HG03571 (cell line): Measurements from ENCODE around the gene FARP1.
"Not testable (repeated sequence)": the region's sequence is repeated elsewhere in the genome, so short reads cannot be mapped to it uniquely, and the experiment has no call there.

Experiments used
- ATAC-seq: cut with Tn5 transposase; IDR thresholded peaks from one replicate; pipeline ENCODE4 v1.9.1; 2021; ENCODE audit not compliant: unreplicated experiment

Gene FARP1

DNA sequence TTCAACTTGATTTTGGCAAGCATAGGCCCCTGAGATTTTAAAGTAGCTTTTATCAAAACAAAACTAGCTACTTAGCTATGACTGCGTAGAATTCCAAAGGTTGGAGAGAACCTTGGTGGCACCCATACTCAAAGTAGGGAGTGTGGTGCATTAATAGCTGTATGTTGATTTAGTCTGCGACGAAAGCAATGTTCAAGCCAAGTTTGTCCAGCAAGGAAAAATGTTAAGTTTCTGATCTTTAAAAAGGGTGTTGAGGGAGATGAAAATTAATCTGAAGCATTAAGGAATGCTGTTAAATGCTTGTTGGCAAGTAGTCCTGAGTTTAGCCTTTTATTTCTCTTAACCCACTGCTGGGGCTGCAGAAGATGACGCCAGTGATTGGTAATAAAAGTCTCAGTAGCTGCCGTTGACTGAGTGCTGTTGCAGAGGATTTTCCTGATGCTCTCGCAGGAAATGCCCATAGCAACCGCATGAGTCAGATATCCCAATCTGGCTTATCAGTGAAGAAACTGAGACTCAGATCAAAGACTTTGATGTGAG lies 110.1 kb downstream of the FARP1 start:
- no peak for ATAC-seq

DNA sequence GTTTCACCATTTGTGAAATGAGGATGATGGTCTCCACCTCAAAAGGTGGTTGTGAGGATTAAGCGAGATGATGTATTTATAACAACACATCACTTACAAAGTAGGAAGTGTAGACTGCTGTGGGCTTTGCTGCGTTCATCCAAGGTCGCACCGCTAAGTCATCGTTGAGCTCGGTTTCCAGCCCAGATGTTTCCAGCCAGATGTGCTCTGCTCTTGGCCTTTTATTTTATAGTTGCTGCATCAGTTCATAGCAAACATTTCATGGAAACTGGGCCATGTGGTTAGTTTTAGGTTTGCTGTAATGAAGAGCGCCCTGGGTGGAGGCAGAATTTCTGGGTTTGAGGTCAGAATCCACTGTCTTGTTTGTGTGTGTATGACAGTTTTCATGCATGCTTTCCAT lies 110.6 kb downstream of the FARP1 start:
- ATAC-seq, result no peak

DNA sequence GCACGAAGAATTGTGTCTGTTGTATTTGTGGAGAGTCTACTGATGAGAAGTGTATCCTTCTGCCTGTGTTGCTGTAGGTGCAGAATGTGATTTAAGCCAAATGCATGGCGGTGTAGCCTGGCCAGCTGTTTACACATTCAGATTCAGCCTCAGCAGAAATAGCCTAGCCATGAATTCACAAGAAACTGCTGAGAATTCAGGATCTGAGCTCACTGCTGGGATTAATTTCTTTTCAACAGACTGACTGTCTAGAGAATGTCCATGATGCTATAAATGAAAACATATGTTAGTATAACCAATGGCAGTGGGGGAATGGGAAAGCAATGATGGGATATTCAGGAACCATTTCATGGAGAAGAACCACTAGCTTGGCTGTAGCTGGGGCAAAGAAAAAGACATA lies 111.6 kb downstream of the FARP1 start:
- no peak for ATAC-seq

DNA sequence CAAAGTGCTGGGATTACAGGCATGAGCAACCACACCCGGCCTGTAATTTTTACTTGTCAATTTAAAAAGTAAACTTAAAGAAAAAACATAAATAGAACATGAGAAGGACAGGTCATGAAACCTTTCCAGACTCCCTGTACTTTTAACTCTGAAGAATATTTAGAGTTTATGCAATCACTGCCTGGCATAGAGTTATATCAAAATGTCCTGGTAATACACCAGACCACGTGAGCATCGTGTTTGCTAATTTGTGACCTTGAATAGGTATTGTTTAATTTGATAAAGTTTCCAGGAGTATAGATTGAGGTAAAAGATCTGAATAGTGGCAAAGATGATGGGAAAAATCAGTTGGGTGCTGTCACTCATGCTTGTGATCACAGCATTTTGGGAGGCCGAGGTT lies 115.3 kb downstream of the FARP1 start:
- no peak for ATAC-seq

DNA sequence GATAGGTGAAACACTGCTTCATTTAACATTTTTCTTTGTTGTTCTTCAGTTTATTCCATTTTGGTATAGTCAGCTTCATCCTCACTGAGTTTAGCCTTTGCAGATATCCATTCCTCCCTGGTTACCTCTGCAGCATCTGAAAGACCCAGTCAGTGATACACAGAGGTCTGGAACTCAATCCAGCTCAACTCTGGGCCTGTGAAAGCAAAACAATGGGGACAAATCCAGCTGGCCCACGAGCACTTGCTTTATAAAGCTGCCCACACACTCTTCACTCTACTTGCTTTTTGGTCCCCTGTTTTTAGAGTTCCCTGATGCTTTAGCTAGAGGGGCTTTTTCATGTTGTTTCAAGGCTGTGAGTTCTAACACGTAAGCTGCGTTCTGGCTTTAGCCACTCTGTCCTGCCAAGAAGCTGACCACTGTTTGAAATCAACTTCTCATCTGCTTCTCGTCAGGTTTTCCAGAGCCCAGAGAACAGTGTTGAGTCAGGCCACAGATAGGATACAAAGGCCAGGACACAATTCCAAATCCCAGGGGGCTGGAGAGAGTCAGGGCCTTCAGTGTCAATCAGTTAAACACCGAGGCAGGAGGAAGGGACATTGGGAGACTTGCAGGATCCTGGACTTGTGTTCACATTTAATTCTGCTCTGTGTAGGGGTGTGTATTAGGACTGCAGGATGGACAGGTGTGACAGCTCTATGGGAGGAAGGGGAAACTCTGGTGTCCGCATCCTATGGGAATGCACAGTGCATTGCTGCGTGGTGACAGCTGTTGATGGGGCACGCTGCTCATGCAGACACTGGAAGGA lies 117.7 kb downstream of the FARP1 start:
- ATAC-seq, result no peak

DNA sequence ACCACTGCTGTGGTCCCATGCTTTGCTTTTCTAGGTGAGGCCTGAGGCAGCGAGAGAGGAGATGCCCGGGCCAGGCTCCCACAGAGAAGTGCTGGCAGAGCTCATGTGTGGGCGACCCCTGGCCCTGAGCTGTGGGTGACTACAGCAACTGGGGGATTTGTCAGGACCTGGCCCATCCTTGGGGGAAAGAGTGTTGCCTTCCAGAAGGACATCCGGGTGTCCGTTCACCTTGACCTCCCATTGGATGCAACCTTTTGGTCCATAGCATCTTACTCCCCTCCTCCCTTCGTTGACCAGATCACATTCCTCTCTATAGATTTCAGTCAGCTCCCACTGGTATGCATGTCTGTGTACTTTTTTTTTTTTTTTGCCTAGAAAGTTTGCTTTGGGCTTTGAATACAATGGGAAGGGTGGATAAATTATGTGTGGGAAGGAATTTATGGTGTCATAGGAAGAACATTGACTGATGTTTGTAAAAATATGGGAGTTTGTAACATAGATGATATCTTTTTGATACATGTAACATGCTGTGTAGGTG lies 118.3 kb downstream of the FARP1 start:
- no peak for ATAC-seq

DNA sequence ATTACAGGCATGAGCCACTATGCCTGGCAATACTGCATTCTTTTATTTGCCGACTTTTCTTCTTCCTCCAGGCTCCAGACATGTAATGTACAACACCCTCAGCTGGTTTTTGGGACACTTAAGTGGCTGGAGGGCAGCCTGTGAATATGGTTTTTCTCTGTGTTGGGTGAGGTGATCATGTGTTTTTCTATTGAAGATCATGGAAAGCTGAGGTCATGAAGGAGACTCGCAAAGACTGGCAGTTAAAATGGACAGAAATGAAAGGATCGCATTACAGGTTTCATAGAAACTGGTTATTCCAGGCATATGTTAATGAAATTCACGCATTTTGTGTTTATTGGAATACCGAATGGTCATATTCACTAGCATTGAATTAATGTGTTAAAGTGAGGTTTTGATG lies 119.4 kb downstream of the FARP1 start:
- ATAC-seq, result no peak

DNA sequence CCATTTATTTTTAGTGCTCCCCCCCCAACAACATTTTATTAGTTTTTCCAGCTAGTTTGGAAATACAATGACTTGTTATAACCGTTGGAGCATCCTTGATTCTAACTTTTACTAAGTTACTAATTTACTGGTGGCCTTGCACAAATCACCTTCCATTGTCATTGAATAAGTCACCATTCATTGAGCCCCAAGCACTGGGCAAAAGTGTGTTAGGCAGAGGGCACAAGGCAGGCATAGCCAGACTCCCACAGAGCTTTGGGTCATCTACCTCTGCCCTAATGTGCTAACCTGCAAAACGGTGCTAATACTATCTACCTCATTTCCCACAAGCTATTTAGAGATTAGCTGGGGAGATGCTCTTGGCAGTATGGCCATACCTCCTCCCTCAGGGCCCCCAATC lies 120.9 kb downstream of the FARP1 start:
- ATAC-seq, result no peak

DNA sequence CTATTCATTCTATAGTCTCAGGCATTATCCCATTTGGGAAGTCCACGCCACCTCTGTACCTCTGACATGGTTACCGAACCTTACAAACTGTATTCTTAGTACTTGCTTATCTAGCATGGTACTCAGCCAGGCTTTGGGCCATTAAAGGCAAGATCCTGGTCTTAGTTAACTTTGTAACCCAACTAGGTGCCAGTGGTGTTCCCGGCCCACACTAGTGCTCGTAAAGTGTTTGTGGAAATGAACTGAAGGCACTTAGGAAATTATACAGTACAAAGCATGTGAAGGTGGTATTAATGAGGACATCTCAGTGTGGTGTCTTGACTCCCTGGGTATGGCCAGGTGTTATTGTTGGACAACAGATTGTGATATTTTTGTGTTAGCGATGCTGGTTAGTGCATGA lies 122.0 kb downstream of the FARP1 start:
- no peak for ATAC-seq

DNA sequence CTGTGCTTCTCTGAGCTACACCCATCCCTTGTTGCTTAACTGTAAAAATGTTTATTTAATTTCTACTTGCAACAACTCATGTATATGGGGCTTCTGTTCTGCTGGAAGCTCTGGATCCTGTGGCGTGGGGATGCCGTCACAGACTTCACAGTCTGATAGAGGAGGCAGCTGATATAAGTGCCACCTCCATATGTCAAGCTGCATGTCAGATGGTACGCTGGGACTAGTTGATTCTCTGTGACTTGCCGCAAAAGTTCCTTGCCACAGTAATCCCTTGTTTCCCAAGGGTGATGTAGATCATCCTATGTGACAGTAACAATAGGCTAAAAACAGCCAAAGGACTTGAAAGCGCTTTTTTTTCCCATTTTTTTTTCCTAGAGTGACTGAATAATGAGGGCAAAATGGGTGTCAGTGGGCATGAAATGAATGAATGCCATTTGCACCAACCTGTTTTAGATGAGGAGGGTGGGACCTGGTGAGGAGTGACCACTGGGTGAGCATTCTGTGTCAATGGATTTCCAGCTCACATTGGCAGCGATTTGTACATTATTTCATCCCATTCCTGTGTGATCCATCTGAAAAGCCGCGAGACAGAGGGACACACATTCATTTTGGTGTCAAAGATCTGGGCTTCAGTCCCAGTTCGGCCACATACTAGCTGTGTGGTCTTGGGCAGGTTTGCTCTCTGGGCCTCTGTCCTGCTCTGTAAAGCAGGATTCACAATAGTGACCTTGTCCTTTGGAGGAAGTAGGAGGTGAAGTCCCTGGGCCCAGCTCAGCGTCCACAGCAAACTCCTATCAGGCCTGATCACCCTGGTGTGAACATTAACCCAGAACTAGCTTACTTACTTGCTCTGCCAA lies 123.0 kb downstream of the FARP1 start:
- no peak for ATAC-seq

DNA sequence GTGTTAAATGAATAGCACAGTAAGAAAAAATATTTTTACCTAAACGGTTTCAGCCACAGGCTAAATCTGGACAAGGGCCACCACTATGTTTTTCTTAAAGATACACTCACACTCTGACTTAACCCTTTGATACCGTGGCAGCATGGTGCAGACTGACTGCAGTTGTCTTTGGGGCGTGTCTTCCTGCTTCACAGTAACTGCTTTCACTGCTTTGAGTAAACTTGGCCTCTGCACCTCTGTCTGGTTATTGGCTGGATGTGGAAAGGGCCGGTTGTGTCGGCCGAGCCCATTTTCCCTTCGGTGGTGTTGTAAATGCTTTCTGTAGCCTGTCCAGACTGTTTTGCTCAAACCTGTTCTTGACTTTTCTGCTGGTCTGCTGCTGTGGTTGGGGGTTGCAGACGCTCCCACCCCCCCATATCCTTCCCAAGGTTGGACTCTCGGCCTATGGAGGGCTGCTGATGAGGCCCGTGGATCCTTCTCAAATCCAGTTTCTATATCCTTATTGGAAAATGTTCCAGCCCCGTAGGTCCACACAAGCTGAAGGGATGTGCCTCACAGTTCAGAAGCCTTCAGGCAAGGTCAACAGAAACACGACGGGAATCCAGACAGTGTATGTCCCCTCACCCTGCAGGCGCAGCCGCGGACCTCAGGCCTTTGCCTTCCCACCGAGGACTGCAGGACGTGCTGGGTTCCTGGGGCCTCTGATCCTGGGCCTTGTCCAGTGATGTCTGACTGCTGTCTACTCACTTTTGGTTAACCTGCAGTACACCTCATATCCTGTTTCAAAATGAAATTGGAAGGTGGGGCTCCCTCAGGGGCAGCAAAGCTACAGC lies 124.4 kb downstream of the FARP1 start:
- peak; percentile 79 for ATAC-seq

DNA sequence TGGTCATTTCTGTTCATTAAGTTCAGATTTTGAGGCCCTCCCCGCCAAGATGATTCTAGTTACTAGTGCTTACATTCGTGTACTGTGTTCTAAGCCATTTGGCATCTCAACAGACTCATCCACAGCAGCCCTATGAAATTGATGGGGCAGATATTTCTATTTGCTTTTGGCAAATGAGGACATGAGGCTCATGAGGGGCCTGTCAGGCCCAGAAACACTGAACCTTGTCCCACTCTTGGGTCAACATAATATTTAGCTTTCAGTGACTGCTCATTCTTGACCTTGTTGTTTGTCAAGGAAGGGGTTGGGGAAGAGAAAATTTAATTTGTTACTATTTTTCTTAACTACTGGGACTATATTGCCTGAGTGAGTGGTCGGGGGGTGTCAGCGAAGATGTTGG lies 126.5 kb downstream of the FARP1 start:
- no peak for ATAC-seq

DNA sequence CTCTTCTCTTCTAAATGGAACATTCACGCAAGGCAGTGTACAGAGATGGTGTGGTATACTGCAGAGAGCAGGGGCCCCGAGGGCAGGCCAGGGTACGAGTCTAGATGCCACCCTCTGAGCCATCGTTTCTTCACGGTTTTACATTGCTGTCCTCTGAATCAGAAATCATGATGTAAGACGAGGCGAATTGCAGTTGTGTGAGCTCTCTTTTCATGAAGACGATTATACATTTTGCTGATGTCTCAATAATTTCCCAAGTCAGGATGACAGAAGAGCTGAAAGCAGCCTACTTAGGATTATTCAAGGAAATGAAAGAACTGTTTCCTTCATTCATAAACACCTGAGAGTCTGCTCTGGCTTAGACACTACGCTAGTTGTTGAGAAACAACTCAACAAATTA lies 127.9 kb downstream of the FARP1 start:
- no peak for ATAC-seq

DNA sequence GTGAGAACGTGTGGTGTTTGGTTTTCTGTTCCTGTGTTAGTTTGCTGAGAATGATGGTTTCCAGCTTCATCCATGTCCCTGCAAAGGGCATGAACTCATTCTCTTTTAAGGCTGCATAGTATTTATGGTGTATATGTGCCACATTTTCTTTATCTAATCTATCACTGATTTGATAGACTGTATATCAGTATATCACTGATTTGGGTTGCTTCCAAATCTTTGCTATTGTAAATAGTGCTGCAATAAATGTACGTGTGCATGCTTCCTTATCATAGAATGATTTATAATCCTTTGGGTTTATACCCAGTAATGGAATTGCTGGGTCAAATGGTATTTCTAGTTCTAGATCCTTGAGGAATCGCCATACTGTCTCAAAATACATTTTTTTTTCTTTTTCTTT lies 128.8 kb downstream of the FARP1 start:
- ATAC-seq, result not testable (repeated sequence)

DNA sequence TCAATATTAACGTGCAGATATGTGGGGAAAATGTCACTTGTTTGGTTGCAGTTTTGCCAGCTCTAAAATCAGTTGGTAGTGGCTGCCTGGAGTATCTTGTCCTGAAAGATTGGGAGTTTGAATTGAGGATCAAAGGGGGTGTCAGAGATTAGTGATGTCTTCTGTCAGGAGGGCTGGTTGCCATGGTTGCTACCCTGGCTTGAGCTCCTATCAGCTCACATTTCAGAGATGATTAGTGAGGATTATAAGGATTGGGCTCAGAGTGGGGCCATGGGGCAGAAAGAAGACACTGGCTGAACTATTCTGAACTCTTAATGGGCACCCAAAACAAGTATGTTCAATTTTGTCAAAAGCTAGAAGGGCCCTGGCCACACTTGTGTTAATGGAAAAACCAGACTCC lies 129.7 kb downstream of the FARP1 start:
- no peak for ATAC-seq

DNA sequence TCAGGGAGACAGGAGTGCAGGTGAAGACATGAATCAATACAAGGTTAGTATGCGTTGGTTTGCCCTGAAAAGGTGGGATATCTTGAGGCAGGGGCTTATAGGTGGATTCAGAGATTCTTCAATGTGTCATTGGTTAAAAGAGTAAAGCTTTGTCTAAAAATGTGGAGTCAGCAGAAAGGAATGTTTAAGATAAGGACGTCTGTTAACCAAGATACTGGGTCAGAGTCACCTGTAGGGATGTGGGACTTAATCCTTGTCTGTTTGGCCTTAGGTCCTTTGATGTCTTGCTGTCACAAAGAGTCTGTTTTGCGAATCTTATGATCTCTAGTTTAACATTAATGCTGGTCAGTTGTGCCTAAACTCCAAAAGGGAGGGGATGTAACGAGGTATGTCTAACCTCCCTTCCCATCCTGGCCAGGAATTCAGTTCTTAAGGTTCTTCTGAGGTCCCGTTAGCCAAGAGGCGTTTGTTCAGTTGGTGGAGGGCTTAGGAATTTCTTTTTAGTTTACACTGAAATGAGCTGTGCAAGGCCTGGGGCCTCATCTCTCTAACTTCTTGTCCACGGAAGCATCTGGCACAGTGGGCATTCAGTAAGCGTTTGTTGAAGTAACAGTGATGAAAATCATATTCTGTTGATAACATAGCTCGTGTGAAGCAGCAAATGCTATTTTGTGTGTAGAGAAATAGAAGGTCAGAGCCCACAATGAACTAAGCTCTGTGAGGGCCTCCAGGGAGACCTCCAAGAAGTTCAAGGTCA lies 130.4 kb downstream of the FARP1 start:
- ATAC-seq, result no peak

DNA sequence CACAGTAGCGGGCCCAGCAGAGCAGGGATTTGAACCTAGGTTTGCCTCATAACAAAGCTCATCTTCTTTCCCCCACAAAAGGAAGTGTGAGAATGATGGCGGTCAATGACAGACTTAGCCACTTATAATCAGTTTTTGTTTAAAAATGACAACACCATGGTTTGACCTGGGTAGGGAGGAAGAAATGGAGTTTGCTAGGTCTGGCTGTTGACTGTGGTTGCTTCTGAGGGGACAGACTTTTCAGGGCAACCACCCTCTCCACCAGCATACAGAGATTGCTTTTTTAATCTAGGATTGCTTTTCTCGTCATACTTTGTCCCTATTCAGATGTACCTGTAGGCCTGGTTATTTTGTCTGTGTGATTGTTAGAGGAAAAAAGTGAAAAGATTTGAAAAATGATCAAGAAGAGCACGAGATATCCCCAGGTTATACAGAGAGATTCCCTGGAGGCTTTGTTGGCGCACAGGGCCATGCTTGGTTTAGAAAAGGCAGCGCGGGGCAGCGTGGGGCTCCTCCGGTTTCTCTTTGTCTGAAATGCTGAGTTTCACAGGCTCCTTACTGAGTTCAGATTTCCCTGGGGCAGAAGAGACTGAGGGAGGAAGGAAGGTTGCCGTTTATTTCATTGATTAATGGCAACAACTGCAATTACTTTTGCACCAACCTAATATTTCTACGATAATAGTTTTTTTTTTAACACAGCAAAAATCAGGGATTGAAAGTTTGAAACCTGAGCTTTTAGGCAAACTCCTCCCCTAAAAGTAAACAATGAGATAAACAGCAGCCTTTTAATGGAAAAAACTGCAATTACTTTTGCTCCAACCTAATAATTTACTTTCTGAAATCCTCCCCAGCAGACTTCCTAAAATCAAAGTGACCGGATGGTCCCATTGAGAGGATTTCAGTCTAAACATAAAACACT lies 131.2 kb downstream of the FARP1 start:
- no peak for ATAC-seq

DNA sequence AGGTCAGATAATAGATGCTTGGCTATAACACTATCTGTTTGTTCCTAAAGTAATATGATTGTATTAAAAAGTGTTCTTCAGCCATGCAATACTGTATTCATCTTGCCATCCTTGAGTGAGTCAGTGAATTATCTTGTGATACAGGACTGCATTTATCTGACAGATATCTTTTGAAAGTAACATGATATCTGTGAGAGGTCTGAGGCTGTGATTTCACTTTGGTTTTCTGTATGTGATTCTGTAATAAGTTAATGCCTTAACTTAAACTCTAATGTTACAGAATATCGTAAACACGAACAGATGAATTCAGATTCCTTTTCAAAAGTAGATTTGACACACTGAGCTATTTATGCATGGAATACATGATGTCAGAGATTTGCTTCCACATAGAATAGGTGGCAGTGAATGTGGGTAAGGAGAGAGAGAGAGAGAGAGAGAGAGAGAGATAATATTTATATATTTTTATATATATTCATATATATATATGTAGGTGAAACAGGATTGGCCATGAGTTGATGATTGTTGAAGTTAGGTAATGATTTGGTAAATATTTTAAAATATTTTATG lies 132.1 kb downstream of the FARP1 start:
- no peak for ATAC-seq

DNA sequence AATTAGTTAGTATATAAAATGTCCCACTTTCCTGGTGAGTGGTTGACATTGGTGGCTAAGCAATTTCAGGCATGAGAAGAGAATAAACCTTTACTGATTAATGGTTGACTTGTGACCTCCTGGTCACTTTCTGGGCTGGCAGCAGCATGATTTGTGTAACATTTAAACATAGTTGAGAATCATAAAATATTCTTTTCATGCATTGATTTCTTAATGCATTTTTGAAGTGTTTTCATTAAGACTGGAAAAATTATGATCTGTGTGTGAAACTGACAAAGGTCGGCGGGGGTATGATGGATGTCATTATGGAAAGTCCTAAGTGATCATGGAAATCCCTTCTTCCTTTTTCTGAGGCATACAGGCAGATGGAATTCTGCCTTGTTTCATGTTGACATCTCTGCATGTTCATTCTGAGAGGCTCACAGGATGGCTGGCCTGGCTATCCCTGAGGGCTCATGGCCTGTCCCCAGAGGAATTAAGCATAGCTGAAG lies 132.8 kb downstream of the FARP1 start:
- ATAC-seq, result no peak
